ENCODE data around the gene ATP8B1. TPM values are rescaled to one million over a fixed set of nuclear protein-coding genes. Genes with fewer than 3 reads are reported as not detected.

The ATP8B1 gene
- total RNA-seq, 2 experiments from 2014 or later, result 0.18 to 0.38 TPM

DNA sequence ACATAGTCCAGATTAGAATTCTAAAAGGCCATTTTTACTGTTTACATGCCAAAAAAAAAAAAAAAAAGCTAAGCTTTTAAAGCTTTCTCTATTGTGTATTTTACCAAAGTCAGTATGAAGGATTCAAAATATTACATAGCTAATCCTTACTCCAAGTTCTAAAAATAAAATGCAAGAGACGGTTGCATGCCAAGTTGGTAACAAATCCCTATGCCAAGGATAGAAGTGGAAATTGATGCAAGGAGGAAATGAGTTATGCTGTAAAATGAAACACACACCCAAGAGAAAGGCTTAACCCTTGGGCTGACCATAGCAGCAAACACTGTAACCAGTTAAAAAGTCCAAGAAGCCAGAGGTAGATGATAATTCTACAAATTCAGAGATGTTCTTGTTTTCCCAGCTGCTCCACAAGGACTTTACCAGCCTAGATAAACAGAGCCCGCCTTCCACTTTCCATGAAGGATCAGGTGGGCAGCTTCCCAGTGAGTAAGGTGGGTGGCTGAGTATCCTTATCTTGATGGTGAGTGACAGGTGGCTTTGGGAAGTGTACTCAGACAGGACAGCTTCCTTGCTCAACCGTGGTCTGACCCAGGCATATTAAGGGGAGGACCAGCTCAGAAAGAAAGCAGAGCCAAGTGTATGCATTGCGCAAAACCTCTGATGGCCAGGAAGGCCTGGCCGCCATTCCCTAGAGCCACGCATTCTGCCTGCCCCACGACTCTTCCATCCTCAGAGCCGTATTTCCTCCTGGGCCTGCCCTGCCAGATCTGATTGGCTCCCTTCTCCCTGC is 34.4 kb downstream of the ATP8B1 start:
- Mint-ChIP-seq H3K36me3 (ENCODE audit: low read depth) (no peaks in the 10 kb centered on the region), H3K9me3 (no peaks in the 10 kb centered on the region), H3K27ac (no peak overlapping the region), H3K4me3 (no peak overlapping the region), H3K4me1 (ENCODE audit: low read depth) (no peaks in the 10 kb centered on the region), H3K27me3 (no peaks in the 10 kb centered on the region)
- ATAC-seq (no peak), DNase-seq (no peak)
- ChIA-PET POLR2A (no interaction called here), CTCF (no interaction called here)
- TF ChIP-seq, protein P1, sequence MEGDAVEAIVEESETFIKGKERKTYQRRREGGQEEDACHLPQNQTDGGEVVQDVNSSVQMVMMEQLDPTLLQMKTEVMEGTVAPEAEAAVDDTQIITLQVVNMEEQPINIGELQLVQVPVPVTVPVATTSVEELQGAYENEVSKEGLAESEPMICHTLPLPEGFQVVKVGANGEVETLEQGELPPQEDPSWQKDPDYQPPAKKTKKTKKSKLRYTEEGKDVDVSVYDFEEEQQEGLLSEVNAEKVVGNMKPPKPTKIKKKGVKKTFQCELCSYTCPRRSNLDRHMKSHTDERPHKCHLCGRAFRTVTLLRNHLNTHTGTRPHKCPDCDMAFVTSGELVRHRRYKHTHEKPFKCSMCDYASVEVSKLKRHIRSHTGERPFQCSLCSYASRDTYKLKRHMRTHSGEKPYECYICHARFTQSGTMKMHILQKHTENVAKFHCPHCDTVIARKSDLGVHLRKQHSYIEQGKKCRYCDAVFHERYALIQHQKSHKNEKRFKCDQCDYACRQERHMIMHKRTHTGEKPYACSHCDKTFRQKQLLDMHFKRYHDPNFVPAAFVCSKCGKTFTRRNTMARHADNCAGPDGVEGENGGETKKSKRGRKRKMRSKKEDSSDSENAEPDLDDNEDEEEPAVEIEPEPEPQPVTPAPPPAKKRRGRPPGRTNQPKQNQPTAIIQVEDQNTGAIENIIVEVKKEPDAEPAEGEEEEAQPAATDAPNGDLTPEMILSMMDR (IDR thresholded peaks at IDR 0.05), result no peak
- intact Hi-C loops (cut with micrococcal nuclease), result no loop called here

DNA sequence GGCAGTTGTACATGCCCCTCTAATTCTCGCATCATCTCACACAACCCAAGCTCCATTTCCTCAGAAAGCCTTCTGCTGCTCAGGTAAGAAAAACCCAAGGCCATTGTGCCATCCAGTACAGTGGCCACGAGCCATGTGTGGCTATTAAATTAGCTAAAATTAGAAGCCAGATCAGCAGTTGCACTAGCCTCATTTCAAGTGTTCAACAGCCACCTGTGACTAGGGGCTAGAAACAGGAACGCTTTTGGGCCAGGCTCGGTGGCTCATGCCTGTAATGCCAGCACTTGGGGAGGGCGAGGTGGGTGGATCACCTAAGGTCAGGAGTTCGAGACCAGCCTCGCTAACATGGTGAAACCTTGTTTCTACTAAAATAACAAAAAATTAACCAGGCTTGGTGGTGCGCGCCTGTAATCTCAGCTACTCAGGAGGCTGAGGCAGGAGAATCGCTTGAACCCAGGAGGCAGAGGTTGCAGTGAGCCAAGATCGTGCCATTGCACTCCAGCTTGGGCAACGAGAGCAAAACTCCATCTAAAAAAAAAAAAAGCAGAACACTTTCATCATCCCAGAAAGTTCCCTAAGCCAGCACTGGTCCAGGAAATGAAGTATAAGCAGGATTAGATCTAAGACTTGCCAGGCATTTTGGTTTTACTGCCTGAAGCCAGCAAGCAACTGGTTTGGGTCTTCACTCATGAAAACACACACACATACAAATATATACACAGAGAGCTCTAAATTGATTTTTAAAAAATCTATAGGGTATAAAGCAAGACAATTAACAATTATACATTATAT is 35.7 kb downstream of the ATP8B1 start:
- ChIA-PET CTCF (interaction anchor here (1.2 kb wide), 1 partner anchor 369 kb away, joined by 3 read pairs; no protein-coding TSS in a partner anchor), POLR2A (no interaction called here)
- Mint-ChIP-seq H3K4me1 (ENCODE audit: low read depth) (no peaks in the 10 kb centered on the region), H3K36me3 (ENCODE audit: low read depth) (no peaks in the 10 kb centered on the region), H3K4me3 (no peak overlapping the region), H3K27me3 (no peaks in the 10 kb centered on the region), H3K9me3 (no peaks in the 10 kb centered on the region), H3K27ac (no peak overlapping the region)
- TF ChIP-seq, protein P1 (IDR thresholded peaks at IDR 0.05), result no peak
- intact Hi-C loops (cut with micrococcal nuclease), result no loop called here
- ATAC-seq, result no peak
- DNase-seq, result no peak

DNA sequence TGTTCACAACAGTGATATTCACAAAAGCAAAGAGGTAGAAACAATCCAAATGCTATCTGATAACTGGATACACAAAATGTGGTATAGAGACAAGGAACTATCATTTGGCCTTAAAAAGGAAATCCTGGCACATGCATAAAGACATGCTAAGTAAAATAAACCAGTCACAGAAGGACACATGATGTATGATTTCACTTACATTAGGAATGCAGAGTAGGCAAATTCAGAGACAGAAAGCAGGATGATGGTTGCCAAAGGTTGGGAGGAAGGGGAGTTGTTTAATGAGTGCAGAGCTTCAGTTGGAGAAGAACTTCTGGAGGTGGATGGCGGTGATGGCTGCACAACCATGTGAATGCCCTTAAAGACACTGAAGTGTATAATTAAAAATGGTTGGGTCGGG is 38.1 kb downstream of the ATP8B1 start:
- Mint-ChIP-seq H3K4me3 (no peak overlapping the region), H3K9me3 (peaks cover 1% of the 10 kb centered on the region), H3K36me3 (ENCODE audit: low read depth) (no peaks in the 10 kb centered on the region), H3K27ac (no peak overlapping the region), H3K4me1 (ENCODE audit: low read depth) (no peaks in the 10 kb centered on the region), H3K27me3 (no peaks in the 10 kb centered on the region)
- DNase-seq, result no peak
- ChIA-PET POLR2A (no interaction called here), CTCF (no interaction called here)
- no peak for ATAC-seq
- intact Hi-C loops (cut with micrococcal nuclease), result no loop called here
- TF ChIP-seq, protein P1 (IDR thresholded peaks at IDR 0.05), result no peak

DNA sequence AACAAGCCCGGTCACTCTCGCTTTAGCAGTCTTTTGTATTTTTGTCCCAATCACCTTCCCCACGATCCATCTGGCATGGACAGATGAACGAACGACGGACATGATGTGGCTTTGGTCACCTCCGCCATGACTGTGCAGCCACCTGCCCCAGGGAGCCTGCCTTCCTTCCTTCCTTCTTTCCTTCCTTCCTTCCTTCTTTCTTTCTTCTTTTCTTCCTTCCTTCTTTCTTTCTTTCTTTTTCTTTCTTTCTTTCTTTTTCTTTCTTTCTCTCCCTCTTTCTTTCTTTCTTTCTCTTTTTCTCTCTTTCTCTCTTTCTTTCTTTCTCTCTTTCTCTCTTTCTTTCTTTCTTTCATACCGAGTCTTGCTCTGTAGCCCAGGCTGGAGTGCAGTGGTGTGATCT is 39.0 kb downstream of the ATP8B1 start:
- no peaks in the 10 kb centered on the region for H3K27me3 Mint-ChIP-seq
- TF ChIP-seq, protein P1 (IDR thresholded peaks at IDR 0.05), result no peak
- intact Hi-C loops (cut with micrococcal nuclease), result no loop called here
- ATAC-seq (no peak), DNase-seq (no peak)
- no peaks in the 10 kb centered on the region for H3K36me3 Mint-ChIP-seq (ENCODE audit: low read depth)
- CTCF ChIA-PET, result no interaction called here
- H3K9me3 Mint-ChIP-seq, result peaks cover 1% of the 10 kb centered on the region
- POLR2A ChIA-PET, result interaction anchor here (0.6 kb wide), 1 partner anchor 846 kb away, joined by 3 read pairs; no protein-coding TSS in a partner anchor
- H3K4me3 Mint-ChIP-seq, result no peak overlapping the region
- no peaks in the 10 kb centered on the region for H3K4me1 Mint-ChIP-seq (ENCODE audit: low read depth)
- no peak overlapping the region for H3K27ac Mint-ChIP-seq

DNA sequence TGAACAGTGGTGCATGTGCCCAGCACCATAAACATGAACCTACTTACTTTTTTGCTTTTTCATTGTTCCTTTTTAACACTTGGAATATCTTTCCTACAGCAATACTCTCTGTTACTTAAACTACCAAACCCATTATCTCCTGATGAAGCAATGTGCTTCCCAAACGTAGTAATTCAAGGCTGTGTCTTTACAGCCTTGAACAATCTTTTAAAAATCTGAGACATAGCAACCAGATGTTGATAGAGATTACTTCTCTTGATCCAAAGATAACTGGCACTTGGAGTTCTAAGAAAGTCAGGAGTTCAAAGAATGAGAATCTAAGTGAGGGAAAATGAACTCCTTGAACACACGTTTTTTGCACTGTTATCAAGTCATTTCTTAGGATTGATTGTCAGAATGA is 40.4 kb downstream of the ATP8B1 start:
- Mint-ChIP-seq H3K27me3 (no peaks in the 10 kb centered on the region), H3K4me3 (no peak overlapping the region), H3K4me1 (ENCODE audit: low read depth) (no peaks in the 10 kb centered on the region), H3K9me3 (peaks cover 1% of the 10 kb centered on the region), H3K27ac (no peak overlapping the region), H3K36me3 (ENCODE audit: low read depth) (no peaks in the 10 kb centered on the region)
- ChIA-PET CTCF (no interaction called here), POLR2A (no interaction called here)
- no peak for DNase-seq
- intact Hi-C loops (cut with micrococcal nuclease), result no loop called here
- TF ChIP-seq, protein P1 (IDR thresholded peaks at IDR 0.05), result no peak
- ATAC-seq, result no peak

Data from activated CD8-positive, alpha-beta T cell treated with anti-CD3 and anti-CD28 coated beads for 36 hours (primary cell).